Suppressor macrophage treated with lipopolysaccharide for 1 hour (primary cell): ENCODE data around the gene PRR29.
"Not testable (repeated sequence)": the region's sequence is repeated elsewhere in the genome, so short reads cannot be mapped to it uniquely, and the experiment has no call there.

Source experiments
- DNase-seq, 3 donors: peaks; one replicate each; pipeline ENCODE4 v3.0.0-alpha.2; 2020 to 2022

PRR29 gene

GRCh38 chr17:63975541-63976092 is 22.5 kb upstream of the PRR29 start:
- DNase-seq: no peak

- no peak for DNase-seq
Measured at GRCh38 chr17:63976702-63977101, 21.4 kb upstream of the PRR29 start.

- DNase-seq: no peak
Measured at GRCh38 chr17:63978272-63979200, 19.6 kb upstream of the PRR29 start.

- DNase-seq: not testable (repeated sequence)
Measured at GRCh38 chr17:63982641-63983040, 15.5 kb upstream of the PRR29 start.

- peak in 1 of 3 donors; percentile 36 for DNase-seq
Measured at GRCh38 chr17:63983320-63983719, 14.8 kb upstream of the PRR29 start.

GRCh38 chr17:63984236-63984635 is 13.9 kb upstream of the PRR29 start:
- peak in 1 of 3 donors; percentile 15 for DNase-seq

GRCh38 chr17:63984651-63985386 is 13.3 kb upstream of the PRR29 start:
- peak; percentile 77 to 85 (median 81) for DNase-seq

- DNase-seq: peak in 2 of 3 donors; percentile 39 to 45
Measured at GRCh38 chr17:63985387-63986140, 12.6 kb upstream of the PRR29 start.

GRCh38 chr17:63986821-63987220 is 11.3 kb upstream of the PRR29 start:
- no peak for DNase-seq

GRCh38 chr17:63987221-63988126 is 10.7 kb upstream of the PRR29 start:
- DNase-seq: no peak

- DNase-seq: no peak
Measured at GRCh38 chr17:63988127-63988478, 10.0 kb upstream of the PRR29 start.

- no peak for DNase-seq
Measured at GRCh38 chr17:63988741-63989621, 9.2 kb upstream of the PRR29 start.

GRCh38 chr17:63989622-63990345 is 8.4 kb upstream of the PRR29 start:
- DNase-seq: no peak

- no peak for DNase-seq
Measured at GRCh38 chr17:63991611-63992010, 6.5 kb upstream of the PRR29 start.

- no peak for DNase-seq
Measured at GRCh38 chr17:63993368-63993985, 4.7 kb upstream of the PRR29 start.

GRCh38 chr17:63995626-63996025 is 2.5 kb upstream of the PRR29 start:
- no peak for DNase-seq

GRCh38 chr17:63996430-63997182 is 1.5 kb upstream of the PRR29 start:
- no peak for DNase-seq

GRCh38 chr17:63997341-63998048 is 656 bp upstream of the PRR29 start:
- DNase-seq: no peak
